Measurements from ENCODE around the gene TIAM1.
"Not testable (repeated sequence)": the region's sequence is repeated elsewhere in the genome, so short reads cannot be mapped to it uniquely, and the experiment has no call there.

TIAM1 gene

DNA sequence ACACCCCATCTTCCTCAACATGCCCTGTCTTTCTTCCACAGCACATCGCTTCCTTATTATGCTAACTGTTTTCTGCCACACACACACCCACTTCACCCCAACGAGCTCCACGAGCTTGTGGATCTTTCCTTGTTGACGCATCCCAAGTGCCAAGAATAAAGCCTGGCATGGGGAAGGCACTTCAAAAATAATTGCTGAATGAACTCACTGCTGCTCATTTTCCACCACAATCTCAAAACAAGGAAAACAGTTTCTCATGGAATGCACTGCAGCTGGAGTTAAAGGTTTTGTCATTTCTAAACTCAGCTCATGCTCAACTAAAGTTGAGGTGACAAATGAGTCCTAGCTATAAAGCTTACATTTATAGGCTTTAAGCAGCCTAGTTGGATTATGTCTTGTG lies 86.0 kb downstream of the TIAM1 start:
- peak in 1 of 58 donors; percentile 14 for DNase-seq

- no peak for DNase-seq
These were observed 86.8 kb downstream of the TIAM1 start for GRCh38 chr21:31257265-31257664.

GRCh38 chr21:31255896-31256295 lies 88.2 kb downstream of the TIAM1 start:
- peak in 1 of 58 donors; percentile 9 for DNase-seq

DNA sequence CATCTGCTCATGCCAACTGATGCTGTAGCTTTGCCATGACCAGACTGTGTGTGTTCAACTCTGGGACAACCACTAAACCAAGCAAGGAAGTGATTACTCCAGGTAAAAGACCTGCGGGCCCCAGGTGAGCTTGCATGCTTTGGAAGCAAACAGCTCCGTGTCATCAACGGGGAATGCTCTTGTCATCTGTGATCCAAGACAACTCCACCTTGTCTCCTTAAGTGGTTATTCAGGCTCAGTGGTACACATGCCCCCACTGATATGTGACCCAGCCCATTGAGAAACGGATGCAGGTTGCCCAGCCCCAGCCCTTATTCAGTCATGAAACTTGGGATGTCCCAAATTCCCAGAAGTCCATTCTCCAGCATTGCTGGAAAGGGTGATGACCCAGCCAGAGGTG lies 89.0 kb downstream of the TIAM1 start:
- DNase-seq, result no peak

- no peak for DNase-seq
These were observed 89.9 kb downstream of the TIAM1 start for GRCh38 chr21:31254131-31254530.

GRCh38 chr21:31253684-31254083 lies 90.4 kb downstream of the TIAM1 start:
- DNase-seq, result no peak

DNA sequence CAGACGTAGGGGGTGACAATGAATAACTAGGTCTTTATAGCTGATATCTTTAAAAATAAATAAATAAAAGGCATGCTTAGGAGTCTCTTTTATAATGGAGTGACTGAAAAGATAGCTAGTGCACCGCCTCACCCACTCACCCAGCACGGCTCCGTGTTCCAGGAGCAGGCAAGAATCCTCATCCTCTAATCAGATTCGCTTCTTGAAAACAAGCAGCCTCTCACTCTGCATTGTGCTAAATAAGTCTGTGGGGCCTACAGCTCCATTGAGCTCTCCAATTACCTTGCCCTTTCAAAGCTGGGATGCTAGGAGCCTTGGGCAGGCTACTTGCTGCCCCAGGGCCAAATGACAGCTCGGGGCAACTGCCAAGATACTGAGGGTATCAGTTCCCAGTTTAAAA lies 91.5 kb downstream of the TIAM1 start:
- peak in 10 of 58 donors; percentile 6 to 43 (median 19) for DNase-seq

DNA sequence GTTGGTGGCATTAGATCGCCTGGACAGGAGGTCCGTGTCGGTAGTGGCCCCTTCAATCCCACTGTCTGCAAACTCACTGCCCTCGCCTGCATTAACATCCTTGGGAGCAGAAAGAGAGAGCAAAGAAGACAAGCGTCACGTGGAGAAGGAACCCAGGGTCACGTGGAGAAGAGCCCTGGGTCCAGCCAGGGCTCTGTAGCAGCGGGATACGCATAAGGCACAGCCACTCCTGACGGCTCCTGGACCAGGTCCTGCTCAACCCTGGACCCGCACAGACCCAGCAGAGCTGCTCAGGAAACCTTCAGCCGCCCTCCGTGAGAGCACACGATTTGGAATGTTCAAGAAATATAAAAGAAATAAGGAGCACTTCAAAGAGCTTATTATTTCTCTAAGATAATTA lies 92.0 kb downstream of the TIAM1 start:
- DNase-seq, result no peak

- DNase-seq, result no peak
These were observed 92.4 kb downstream of the TIAM1 start for GRCh38 chr21:31251686-31252085.

GRCh38 chr21:31248598-31248997 lies 95.5 kb downstream of the TIAM1 start:
- DNase-seq, result no peak

DNA sequence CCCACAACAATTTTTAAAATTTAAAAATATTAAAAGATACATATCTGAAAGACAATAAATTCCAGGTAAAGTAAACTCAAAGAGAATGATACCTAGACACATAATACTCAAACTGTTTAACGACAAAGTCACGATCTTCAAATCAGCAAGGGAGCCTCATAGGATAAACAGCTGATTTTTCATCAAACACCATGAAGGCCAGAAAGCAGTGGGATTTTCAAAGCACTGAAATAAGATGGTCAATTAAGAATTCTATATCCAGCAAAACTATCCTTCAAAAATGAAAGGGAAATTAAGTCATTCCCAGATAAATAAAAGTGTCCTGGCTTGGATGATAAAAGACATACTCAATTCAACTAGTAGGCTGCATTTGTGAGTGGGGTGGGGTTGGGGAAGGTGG lies 100.5 kb downstream of the TIAM1 start:
- DNase-seq, result no peak

- DNase-seq, result no peak
These were observed 107.5 kb downstream of the TIAM1 start for GRCh38 chr21:31236528-31236927.

DNA sequence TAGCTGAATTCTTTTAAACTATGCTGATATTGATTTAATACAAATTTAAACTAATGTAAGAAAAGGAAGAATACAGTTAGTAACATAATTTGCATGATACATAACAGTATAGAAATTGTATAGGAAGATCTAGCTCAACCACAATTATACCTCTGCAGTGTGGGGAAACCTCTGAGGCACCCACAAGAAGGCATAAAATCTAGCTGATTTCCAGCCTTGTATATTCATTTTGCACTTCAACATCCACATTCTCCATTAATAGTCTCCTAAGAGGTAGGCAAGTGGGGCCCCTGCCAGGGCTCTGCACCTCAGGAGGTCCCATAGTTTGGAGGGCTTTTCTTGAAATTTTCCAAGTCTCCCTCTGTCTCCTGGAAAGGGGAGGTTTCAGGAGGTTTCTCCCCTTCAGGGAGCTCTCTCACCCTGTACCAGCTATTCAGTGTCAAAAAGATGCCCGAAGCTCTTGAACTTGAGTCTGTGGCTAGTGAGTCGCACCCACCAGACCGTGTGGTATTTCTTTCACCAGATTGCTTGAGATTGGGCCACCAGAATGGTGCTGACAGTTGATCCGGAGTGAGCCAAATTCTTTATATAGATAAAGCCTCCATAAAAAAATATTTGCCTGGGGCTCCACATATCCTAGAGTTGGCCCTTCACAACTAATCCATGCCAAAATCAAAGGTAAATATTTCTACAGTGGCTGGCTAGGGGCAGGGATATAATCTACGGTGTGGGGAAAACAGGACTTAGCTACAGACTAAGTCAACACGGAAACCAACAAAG lies 108.2 kb downstream of the TIAM1 start:
- DNase-seq, result no peak

DNA sequence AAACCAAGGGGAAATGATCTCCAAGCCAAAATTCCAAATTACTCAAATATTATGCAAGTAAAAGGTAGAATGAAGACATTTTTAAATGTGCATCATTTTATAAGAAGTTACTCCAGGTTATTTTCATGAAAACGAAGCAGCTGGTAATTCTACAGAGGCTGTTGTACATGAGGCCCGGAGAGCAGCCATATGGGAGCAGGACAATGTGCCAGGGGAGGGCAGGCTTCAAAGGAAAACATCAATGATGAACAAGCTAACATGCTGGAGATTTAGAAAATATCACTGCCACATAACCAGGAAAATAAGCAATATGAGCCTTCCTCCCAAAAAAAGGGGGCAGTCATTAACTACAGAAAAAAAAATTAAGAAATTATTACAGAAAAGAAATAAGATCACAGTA lies 109.1 kb downstream of the TIAM1 start:
- DNase-seq, result no peak

DNA sequence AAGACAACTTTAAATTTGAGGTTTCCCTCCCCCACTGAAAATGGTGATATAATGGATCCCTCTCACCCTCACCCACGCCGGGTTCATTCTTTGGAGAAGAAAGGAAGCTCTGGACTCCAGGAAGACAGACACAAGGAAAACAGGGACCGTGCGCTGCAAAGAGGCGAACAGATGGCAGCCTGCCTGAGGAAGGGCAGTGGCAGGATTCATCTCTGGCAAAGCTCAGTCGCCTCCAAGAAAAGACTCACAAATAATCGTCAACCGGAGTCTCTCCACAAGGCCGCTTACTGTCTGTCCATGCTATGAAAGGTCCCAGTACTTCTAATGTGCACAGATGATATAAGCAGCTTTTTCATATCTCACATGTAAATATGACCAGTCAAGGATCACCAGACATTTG lies 110.3 kb downstream of the TIAM1 start:
- DNase-seq, result no peak

DNA sequence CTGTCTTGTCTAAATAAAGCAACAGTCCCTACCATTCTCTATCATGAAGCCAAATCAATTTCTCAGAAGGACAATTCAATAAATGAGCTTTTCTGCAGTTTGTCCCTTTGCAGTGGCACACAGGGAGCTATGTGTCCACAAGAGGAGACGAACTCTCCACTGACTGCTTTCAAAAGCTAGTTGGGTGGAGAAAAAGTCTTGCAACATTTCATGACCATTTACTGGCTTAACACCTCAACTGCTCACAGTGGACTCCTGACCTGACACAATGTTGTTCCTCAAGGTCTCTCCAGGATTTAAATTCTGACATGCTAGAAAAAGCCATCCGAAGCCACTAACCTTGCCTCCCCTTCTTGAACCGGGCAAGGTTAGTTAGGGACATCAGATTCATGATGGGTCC lies 111.7 kb downstream of the TIAM1 start:
- DNase-seq, result no peak

- no peak for DNase-seq
These were observed 113.1 kb downstream of the TIAM1 start for GRCh38 chr21:31230937-31231336.

DNA sequence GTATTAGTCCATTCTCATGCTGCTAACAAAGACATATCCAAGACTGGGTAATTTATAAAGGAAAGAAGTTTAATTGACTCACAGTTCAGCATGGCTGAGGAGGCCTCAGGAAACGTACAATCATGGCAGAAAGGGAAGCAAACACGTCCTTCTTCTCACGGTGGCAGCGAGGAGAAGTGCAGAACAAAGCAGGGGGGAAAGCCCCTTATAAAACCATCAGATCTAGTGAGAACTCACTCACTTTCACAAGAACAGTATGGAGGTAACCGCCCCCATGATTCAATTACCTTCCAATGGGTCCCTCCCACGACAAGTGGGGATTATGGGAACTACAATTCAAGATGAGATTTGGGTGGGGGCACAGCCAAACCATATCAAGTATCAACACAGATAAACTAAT lies 115.3 kb downstream of the TIAM1 start:
- not testable (repeated sequence) for DNase-seq

DNA sequence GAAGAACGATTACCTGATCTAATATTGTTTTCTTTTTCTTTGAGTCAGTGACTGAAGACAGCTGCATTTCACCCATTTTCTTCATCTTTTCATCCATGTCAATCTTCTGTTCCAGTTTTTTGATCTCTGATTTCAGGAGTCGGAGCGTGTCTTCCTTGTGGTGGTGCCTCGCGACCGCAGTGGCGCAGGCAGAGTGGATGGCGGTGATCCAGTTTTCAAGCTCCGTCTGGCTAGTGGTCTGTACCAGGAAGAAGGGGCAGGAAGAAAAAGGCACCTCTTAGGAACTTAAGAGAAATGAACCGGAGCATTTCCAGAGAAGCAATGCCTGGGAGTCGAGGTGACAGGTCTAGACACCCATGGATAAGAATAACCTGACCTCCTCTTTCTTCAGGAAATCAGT lies 118.3 kb downstream of the TIAM1 start:
- DNase-seq, result no peak

- DNase-seq, result peak in 3 of 58 donors; percentile 10 to 58 (median 30)
These were observed 121.9 kb downstream of the TIAM1 start for GRCh38 chr21:31222142-31222541.

DNA sequence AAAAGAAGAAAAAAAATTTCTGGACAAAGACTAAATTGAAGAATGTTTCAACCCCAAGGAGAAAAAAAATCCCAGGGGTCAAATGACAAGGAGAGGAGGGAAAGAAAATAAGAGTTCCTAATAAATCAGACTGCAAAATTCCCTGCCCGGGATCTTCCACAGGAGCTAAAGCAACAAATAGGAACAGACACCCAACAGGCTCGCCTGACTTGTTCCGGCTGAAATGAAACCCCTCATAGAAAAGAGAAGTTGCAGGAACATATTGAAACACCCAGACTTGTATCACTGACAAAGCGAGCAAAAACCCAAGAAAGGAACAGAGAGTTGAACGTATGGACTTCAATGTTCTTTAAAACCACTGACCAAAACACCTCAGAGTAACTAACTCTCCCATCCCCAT lies 123.0 kb downstream of the TIAM1 start:
- peak in 6 of 58 donors; percentile 4 to 17 (median 10) for DNase-seq

GRCh38 chr21:31220575-31220974 lies 123.5 kb downstream of the TIAM1 start:
- peak in 12 of 58 donors; percentile 5 to 55 (median 18) for DNase-seq

DNA sequence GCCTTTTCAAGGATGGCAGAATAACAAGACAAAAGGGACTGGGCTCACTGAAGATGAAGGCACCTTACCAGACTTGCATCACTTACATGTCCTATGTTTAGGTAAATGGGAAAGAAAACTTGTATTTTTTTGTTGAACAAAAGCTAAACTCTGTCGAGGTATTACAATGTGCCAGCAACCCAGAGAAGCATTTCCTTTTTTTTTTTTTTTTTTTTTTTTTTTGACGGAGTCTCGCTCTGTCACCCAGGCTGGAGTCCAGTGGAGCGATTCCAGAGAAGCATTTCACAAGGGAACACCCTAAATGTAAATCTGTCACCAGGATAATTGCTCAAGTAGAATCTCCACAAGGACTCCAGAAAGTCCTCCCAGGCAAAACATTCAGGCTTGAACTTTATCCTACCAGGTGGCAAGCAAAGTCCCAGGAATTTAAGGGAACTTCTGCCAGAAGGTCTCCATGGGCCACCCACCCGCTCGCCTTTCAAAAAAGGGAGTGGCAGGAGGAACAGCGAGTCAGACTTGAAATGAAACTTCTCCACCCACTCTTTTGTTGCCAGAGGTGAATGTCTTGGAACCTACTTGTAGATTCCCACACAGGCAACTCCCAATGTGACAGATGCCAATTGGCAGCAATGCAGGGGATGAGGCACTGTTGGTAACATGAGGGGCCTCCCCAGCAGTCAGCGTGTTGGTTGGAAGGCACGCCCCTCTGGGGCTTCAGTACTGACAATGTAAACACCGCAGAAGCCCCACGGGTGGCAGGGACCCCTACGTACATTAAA lies 125.0 kb downstream of the TIAM1 start:
- DNase-seq, result peak in 2 of 58 donors; percentile 1 to 14
